Esophagus squamous epithelium (tissue), 4 donors: ENCODE results near the gene DOCK1.

Experiments
- POLR2A ChIP-seq, 4 donors: fragments of 450-650 bp; IDR thresholded peaks; one replicate each; pipeline ENCODE4 v1.6.1; 2017; ENCODE audit warnings: antibody characterized with exemption in 4 of 4, mild to moderate bottlenecking in 4 of 4, moderate library complexity in 3 of 4
- TF ChIP-seq, protein P1 (sequence below), 6 experiments: fragments of 450-650 bp in 4 of 6; fragments of 200-600 bp in 2 of 6; sonication (generic) in 2 of 6; IDR thresholded peaks; one replicate each; pipeline ENCODE4 v1.5.1; 2016 to 2019; ENCODE audit warnings: antibody characterized with exemption in 6 of 6, mild to moderate bottlenecking in 4 of 6, moderate library complexity in 4 of 6

GRCh38 chr10:126928274-126928673 lies 23.0 kb downstream of the DOCK1 start:
- TF ChIP-seq, protein P1, sequence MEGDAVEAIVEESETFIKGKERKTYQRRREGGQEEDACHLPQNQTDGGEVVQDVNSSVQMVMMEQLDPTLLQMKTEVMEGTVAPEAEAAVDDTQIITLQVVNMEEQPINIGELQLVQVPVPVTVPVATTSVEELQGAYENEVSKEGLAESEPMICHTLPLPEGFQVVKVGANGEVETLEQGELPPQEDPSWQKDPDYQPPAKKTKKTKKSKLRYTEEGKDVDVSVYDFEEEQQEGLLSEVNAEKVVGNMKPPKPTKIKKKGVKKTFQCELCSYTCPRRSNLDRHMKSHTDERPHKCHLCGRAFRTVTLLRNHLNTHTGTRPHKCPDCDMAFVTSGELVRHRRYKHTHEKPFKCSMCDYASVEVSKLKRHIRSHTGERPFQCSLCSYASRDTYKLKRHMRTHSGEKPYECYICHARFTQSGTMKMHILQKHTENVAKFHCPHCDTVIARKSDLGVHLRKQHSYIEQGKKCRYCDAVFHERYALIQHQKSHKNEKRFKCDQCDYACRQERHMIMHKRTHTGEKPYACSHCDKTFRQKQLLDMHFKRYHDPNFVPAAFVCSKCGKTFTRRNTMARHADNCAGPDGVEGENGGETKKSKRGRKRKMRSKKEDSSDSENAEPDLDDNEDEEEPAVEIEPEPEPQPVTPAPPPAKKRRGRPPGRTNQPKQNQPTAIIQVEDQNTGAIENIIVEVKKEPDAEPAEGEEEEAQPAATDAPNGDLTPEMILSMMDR (IDR thresholded peaks at IDR 0.05) = no peak
- no peak for TF ChIP-seq POLR2A (IDR thresholded peaks at IDR 0.05)
